DOHH2 (cell line): ENCODE data around the gene SLC12A4.

Experiments
- H3F3A ChIP-seq: fragments of 200-600 bp; sonication (generic), shearing (Covaris generic); 2 replicates; pipeline ENCODE4 v1.6.0; 2016; ENCODE audit warnings: antibody characterized with exemption, mild to moderate bottlenecking; ENCODE audit not compliant: control insufficient read depth, insufficient read depth
- H3K27ac ChIP-seq: fragments of 200-600 bp; sonication (generic); 2 replicates; pipeline ENCODE4 v1.5.1; 2014; ENCODE audit warnings: low read depth, mild to moderate bottlenecking, low read length, moderate library complexity
- H3K27me3 ChIP-seq: fragments of 200-600 bp; sonication (generic); 2 replicates; pipeline ENCODE4 v1.6.1; 2014; ENCODE audit warnings: mild to moderate bottlenecking, low read length, mixed read lengths; ENCODE audit not compliant: control insufficient read depth
- H3K36me3 ChIP-seq: fragments of 200-600 bp; sonication (generic); 2 replicates; pipeline ENCODE4 v1.6.1; 2014; ENCODE audit warnings: mild to moderate bottlenecking, low read length, moderate library complexity, mixed read lengths; ENCODE audit not compliant: control insufficient read depth
- H3K4me1 ChIP-seq: fragments of 200-600 bp; sonication (generic); 2 replicates; pipeline ENCODE4 v1.6.1; 2014; ENCODE audit warnings: mild to moderate bottlenecking, low read length, mixed read lengths; ENCODE audit not compliant: control insufficient read depth
- H3K4me2 ChIP-seq: fragments of 200-600 bp; sonication (generic); 2 replicates; pipeline ENCODE4 v1.6.0; 2014; ENCODE audit warnings: mild to moderate bottlenecking, low read length, moderate library complexity
- H3K4me3 ChIP-seq: fragments of 200-600 bp; sonication (generic); 2 replicates; pipeline ENCODE4 v1.5.1; 2014; ENCODE audit warnings: mild to moderate bottlenecking, low read length, mixed read lengths
- H3K79me2 ChIP-seq: fragments of 200-600 bp; sonication (generic); 2 replicates; pipeline ENCODE4 v1.6.1; 2014; ENCODE audit warnings: mild to moderate bottlenecking, low read length, mixed read lengths; ENCODE audit not compliant: control insufficient read depth
- H3K9me2 ChIP-seq: fragments of 200-600 bp; sonication (generic); replicated peaks from 2 replicates; pipeline ENCODE4 v1.6.1; 2014; ENCODE audit warnings: mild to moderate bottlenecking, low read length, mixed read lengths; ENCODE audit not compliant: control insufficient read depth
- H3K9me3 ChIP-seq: fragments of 200-600 bp; sonication (generic); 2 replicates; pipeline ENCODE4 v1.6.1; 2014; ENCODE audit warnings: antibody characterized with exemption, low read length, mixed read lengths; ENCODE audit not compliant: control insufficient read depth, insufficient read depth
- H4K20me1 ChIP-seq: fragments of 200-600 bp; sonication (generic); 2 replicates; pipeline ENCODE4 v1.6.0; 2014; ENCODE audit warnings: low read depth, mild to moderate bottlenecking, antibody characterized with exemption, low read length, moderate library complexity; ENCODE audit not compliant: control insufficient read depth, insufficient read depth
- EZH2phosphoT487 ChIP-seq: fragments of 200-600 bp; sonication (generic); IDR thresholded peaks from 2 replicates; pipeline ENCODE4 v1.6.1; 2017; ENCODE audit warnings: borderline replicate concordance, mild to moderate bottlenecking, antibody characterized with exemption, low read length, moderate library complexity, mixed read lengths
- TF ChIP-seq, protein P1 (sequence below): fragments of 200-600 bp; sonication (generic); IDR thresholded peaks from one replicate; pipeline ENCODE4 v1.5.1; 2014; ENCODE audit warnings: antibody characterized with exemption, mild to moderate bottlenecking, low read depth, low read length; ENCODE audit not compliant: poor library complexity, severe bottlenecking

Gene SLC12A4

DNA sequence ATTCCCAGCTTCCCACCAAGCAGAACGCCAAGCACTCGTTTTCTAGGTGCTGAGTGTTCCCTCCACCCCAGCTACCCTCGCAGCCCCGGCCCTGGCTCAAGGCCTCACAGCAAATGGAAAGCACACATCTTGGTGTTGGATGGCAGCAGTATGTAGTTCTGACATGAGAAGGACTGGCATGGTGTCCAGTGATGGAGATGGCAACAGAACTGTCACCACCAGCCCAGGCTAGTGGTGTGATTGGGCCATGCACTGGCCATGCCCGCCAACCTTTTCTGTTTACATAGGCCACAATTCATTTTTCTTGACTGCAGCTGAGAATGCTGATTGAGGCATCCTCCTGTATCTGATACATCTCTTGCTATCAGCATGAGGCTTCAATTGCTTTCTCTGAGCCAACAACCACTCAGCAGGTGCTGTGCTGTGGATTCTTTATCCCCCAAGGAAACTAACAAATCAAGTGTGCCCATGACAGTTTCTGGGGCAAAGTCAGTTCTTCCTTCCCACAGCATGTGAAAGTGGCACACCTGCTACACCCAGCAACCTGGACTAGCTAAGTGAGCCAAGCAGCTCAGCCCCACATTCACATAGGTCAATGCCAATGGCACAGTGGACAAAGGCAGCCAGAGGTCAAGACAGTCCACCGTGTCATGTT lies 3.8 kb downstream of the SLC12A4 start:
- Histone ChIP-seq H3K4me1 (peaks cover 29% of the 10 kb centered on the region), H3K36me3 (no peaks in the 10 kb centered on the region; the same call in 1 of the 2 replicates), H3K9me2 (no peaks in the 10 kb centered on the region), H3K27me3 (no peaks in the 10 kb centered on the region), H3K9me3 (no peaks in the 10 kb centered on the region), H3K79me2 (0 out of 2 replicates have a peak, but pooled peaks cover 6% of the 10 kb centered on the region), H3K4me3 (no peak overlapping the region), H3K27ac (no peak overlapping the region), H3K4me2 (no peak overlapping the region), H3F3A (peaks cover 7% of the 10 kb centered on the region; the same call in 1 of the 2 replicates), H4K20me1 (0 out of 2 replicates have a peak, but pooled peaks cover 3% of the 10 kb centered on the region)
- TF ChIP-seq, protein P1, sequence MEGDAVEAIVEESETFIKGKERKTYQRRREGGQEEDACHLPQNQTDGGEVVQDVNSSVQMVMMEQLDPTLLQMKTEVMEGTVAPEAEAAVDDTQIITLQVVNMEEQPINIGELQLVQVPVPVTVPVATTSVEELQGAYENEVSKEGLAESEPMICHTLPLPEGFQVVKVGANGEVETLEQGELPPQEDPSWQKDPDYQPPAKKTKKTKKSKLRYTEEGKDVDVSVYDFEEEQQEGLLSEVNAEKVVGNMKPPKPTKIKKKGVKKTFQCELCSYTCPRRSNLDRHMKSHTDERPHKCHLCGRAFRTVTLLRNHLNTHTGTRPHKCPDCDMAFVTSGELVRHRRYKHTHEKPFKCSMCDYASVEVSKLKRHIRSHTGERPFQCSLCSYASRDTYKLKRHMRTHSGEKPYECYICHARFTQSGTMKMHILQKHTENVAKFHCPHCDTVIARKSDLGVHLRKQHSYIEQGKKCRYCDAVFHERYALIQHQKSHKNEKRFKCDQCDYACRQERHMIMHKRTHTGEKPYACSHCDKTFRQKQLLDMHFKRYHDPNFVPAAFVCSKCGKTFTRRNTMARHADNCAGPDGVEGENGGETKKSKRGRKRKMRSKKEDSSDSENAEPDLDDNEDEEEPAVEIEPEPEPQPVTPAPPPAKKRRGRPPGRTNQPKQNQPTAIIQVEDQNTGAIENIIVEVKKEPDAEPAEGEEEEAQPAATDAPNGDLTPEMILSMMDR: no peak
- no peak for TF ChIP-seq EZH2phosphoT487

DNA sequence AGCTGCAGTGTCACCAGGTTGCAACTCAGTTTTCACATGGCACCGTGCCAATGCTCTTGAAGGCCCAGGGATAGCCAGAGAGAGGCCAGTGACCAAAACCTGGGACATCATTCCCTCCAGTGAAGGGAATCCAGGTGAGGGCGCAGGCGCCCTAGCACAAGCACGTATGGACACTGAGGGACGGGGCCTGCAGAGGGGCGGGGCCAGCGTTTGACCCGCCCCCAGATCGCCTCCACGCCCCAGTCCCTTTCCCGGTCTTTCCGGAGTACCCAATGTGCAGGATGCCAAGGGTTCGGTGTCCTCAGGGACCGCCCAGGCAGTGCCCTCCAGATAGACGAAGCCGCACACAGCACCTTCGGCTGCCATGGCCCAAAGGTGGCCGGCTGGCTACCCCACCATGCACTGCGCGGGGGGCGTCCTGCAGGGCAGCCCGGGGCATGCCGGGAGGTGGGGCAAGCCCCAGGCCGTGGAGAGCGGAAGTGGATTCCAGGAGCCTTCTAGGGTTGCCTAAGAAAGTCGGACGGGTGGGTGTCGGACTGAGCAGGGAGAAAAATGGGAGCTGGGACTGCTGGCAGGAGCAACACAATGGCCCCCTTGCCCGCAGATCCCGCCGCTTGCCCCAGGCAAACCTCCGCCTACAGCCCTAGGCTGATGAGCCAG lies 4.6 kb downstream of the SLC12A4 start:
- peaks cover 7% of the 10 kb centered on the region; the same call in 1 of the 2 replicates for H3F3A ChIP-seq
- H3K9me2 ChIP-seq: no peaks in the 10 kb centered on the region
- no peaks in the 10 kb centered on the region; the same call in 1 of the 2 replicates for H3K36me3 ChIP-seq
- no peak overlapping the region for H3K27ac ChIP-seq
- H3K4me2 ChIP-seq: no peak overlapping the region
- peaks cover 21% of the 10 kb centered on the region for H3K4me1 ChIP-seq
- 0 out of 2 replicates have a peak, but pooled peaks cover 6% of the 10 kb centered on the region for H3K79me2 ChIP-seq
- no peaks in the 10 kb centered on the region for H3K9me3 ChIP-seq
- TF ChIP-seq EZH2phosphoT487: no peak
- TF ChIP-seq, protein P1: no peak
- no peak overlapping the region for H3K4me3 ChIP-seq
- 0 out of 2 replicates have a peak, but pooled peaks cover 3% of the 10 kb centered on the region for H4K20me1 ChIP-seq
- H3K27me3 ChIP-seq: no peaks in the 10 kb centered on the region

DNA sequence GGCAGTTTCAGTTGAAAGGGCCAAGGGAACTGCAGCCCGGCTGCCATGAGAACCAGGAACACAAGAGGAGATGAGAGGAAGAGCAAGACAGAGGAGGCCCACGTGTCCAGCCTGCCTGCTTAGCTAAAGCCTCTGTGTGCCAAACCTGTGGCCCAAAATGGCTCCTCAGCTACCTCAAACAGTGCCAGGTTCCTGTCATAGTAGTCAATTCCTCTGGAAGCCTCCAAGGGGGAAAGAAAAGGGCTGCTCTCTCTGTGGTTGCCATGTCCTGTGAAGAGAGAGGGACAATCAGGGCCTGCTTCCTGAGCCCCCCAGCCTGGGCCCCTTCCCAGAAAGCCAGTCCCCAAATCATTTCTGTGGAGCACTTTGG lies 5.2 kb downstream of the SLC12A4 start:
- 0 out of 2 replicates have a peak, but pooled peaks cover 3% of the 10 kb centered on the region for H4K20me1 ChIP-seq
- peaks cover 7% of the 10 kb centered on the region; the same call in 1 of the 2 replicates for H3F3A ChIP-seq

More for the DNA sequence above, 5.2 kb downstream of the SLC12A4 start:
- Histone ChIP-seq H3K4me2 (no peak overlapping the region), H3K27me3 (no peaks in the 10 kb centered on the region), H3K36me3 (no peaks in the 10 kb centered on the region; the same call in 1 of the 2 replicates), H3K9me3 (no peaks in the 10 kb centered on the region), H3K4me3 (no peak overlapping the region), H3K79me2 (0 out of 2 replicates have a peak, but pooled peaks cover 6% of the 10 kb centered on the region), H3K4me1 (peaks cover 18% of the 10 kb centered on the region), H3K9me2 (no peaks in the 10 kb centered on the region), H3K27ac (no peak overlapping the region)
- TF ChIP-seq, protein P1: no peak
- no peak for TF ChIP-seq EZH2phosphoT487
